Measurements from ENCODE around the gene SLCO3A1. TPM values are rescaled to one million over a fixed set of nuclear protein-coding genes. Genes with fewer than 3 reads are reported as not detected.

The SLCO3A1 gene
- total RNA-seq, 1 donor, result 8.6 TPM

DNA sequence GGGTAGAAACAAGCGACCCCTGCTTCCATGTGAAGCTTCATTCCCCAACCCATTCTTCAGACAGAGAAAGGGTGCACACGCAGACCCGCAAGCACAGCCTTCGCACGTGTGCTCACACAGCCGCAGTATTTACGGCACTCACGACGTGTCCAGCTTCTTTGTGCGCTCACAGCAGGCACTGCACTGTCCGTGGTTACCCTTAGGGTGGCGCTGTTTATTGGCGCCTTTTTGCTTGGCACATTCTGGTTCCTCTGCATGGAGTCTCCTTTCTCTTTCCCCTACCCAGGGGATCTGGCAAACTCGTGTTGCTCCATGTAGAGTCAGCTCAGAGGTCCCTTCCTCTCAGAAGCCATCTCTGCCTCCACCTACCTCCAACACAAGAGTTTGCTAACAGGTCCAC, 115.1 kb downstream of the SLCO3A1 start:
- H3K4me3 ChIP-seq (ENCODE audit: low read depth, low read length), result no peak overlapping the region
- DNase-seq (ENCODE audit: low read depth), result no peak
- TF ChIP-seq, protein P1, sequence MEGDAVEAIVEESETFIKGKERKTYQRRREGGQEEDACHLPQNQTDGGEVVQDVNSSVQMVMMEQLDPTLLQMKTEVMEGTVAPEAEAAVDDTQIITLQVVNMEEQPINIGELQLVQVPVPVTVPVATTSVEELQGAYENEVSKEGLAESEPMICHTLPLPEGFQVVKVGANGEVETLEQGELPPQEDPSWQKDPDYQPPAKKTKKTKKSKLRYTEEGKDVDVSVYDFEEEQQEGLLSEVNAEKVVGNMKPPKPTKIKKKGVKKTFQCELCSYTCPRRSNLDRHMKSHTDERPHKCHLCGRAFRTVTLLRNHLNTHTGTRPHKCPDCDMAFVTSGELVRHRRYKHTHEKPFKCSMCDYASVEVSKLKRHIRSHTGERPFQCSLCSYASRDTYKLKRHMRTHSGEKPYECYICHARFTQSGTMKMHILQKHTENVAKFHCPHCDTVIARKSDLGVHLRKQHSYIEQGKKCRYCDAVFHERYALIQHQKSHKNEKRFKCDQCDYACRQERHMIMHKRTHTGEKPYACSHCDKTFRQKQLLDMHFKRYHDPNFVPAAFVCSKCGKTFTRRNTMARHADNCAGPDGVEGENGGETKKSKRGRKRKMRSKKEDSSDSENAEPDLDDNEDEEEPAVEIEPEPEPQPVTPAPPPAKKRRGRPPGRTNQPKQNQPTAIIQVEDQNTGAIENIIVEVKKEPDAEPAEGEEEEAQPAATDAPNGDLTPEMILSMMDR (IDR thresholded peaks at IDR 0.05; ENCODE audit: insufficient read depth, low read depth, low read length), result no peak

DNA sequence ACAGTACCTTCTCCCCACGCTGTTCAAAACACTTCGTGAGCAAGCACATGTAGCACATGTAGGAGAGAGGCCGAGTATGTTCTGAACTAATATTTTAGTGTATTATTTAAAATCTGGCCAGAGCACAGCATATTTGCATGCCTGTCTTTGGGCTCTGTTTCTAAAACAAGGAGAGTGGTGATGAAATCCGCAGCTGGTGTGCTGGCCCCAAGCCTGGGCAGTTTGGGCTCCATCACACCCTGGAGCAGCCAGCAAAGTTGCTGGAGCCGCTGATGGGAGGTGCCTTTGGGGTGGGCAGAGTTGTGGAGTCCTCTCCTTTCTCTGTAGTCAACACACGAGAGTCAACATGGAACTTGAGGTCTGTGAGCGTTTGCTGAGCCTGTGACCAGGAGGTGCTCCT, 116.6 kb downstream of the SLCO3A1 start:
- TF ChIP-seq, protein P1 (IDR thresholded peaks at IDR 0.05; ENCODE audit: insufficient read depth, low read depth, low read length), result no peak
- peak; percentile 36 for DNase-seq (ENCODE audit: low read depth)
- H3K4me3 ChIP-seq (ENCODE audit: low read depth, low read length), result no peak overlapping the region

DNA sequence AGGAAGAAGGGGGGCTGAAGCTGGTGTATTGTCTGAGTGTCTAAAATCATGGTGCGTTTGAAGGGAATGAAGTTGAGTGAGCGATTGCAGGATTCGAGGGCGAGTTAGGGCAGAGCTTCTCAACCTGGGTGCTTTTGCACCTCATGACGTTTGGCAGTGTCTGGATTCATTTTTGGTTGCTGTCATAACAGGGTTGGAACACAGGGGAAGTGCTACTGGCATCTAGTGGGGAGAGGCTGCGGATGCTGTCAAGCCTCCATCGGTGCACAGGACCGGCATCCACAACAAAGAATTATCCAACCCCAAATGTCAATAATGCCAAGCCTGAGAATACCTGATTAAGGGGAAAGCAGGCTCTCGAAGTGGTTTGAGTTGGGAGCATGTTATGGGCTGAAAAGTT, 120.0 kb downstream of the SLCO3A1 start:
- DNase-seq (ENCODE audit: low read depth), result no peak
- TF ChIP-seq, protein P1 (IDR thresholded peaks at IDR 0.05; ENCODE audit: insufficient read depth, low read depth, low read length), result no peak
- no peak overlapping the region for H3K4me3 ChIP-seq (ENCODE audit: low read depth, low read length)

DNA sequence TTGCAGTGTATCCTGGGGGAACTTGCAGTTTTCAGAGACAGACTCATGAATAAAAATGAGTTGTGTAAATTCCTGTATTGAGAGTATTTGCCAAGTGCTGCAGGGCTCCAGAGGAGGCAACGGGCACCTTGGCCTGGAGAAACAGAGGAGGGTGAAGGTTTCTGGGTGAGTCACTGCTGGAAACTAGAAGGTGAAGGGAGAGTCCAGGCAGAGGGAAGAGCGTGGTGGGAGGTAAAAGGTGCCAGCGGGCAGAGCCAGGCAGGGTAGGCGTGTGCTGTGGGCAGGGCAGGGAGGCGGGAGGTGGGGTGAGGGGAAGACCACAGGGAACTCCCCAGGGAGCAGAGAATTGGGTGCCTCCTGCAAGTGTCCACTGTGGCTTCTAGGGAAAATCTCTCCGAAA, 120.8 kb downstream of the SLCO3A1 start:
- H3K4me3 ChIP-seq (ENCODE audit: low read depth, low read length), result no peak overlapping the region
- no peak for DNase-seq (ENCODE audit: low read depth)
- TF ChIP-seq, protein P1 (IDR thresholded peaks at IDR 0.05; ENCODE audit: insufficient read depth, low read depth, low read length), result no peak

DNA sequence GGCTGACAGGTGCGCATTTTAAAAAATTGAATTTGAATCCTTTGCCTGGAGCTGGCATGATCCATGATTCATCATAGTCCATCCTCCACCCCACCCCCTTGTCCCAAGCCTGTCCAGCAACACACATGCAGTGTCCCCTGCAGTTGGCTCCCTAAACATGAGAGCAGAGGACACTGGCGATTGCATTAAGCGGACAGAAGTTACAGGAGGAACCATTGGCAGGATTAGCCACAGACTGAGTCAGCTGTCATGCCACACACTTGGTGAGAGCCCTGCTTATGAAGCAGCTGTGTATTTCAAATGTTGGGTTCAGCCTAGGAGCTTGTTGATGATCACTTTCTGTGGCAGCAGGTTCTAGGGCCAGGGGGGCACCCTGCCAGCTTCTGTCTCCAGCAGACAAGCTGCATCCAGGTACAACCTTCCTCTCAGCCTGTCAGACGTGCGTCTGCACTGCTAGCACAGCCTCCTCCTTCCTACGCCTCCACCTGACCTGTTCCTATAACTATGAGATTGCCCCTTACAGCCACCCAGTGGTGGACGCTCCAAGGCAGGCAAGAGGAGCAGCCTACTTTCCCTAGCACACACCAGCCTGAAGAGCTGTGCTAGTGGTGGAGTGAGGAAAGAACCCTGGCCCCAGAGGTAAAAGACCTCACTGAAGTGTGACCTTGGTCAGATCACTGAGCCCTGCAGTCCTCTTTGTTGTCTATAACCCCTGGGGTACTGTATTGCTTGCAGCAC, 121.9 kb downstream of the SLCO3A1 start:
- no peak for DNase-seq (ENCODE audit: low read depth)
- TF ChIP-seq, protein P1 (IDR thresholded peaks at IDR 0.05; ENCODE audit: insufficient read depth, low read depth, low read length), result no peak
- no peak overlapping the region for H3K4me3 ChIP-seq (ENCODE audit: low read depth, low read length)

DNA sequence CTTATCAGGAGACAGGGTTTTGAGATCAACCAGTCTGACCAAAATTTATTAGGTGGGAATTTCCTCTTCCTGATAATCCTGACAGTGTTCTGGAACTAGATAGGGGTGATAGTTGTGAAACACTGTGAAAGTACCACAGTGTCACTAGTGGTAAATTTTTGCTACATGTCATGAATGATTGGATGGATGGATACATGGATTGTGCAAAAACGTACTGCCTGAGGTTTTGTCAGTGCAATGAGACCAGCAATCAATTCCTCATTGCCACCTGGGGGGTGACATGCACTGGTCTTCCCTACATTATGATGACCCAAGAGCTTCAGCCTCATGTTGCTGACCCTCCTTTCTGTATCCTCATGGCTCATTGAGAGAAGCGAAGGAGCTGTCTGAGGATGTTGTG, 123.5 kb downstream of the SLCO3A1 start:
- no peak for DNase-seq (ENCODE audit: low read depth)
- TF ChIP-seq, protein P1 (IDR thresholded peaks at IDR 0.05; ENCODE audit: insufficient read depth, low read depth, low read length), result no peak
- no peak overlapping the region for H3K4me3 ChIP-seq (ENCODE audit: low read depth, low read length)

Data from fibroblast of villous mesenchyme (primary cell).